ENCODE results near the gene LTK. TPM values are rescaled to one million over a fixed set of nuclear protein-coding genes. Genes with fewer than 3 reads are reported as not detected.
A peak's percentile ranks its signal among the peaks of the same experiment; 100 is the strongest.
"Not testable (repeated sequence)": the region's sequence is repeated elsewhere in the genome, so short reads cannot be mapped to it uniquely, and the experiment has no call there.

The LTK gene
- total RNA-seq, 2 experiments from 2014 or later: not detected

DNA sequence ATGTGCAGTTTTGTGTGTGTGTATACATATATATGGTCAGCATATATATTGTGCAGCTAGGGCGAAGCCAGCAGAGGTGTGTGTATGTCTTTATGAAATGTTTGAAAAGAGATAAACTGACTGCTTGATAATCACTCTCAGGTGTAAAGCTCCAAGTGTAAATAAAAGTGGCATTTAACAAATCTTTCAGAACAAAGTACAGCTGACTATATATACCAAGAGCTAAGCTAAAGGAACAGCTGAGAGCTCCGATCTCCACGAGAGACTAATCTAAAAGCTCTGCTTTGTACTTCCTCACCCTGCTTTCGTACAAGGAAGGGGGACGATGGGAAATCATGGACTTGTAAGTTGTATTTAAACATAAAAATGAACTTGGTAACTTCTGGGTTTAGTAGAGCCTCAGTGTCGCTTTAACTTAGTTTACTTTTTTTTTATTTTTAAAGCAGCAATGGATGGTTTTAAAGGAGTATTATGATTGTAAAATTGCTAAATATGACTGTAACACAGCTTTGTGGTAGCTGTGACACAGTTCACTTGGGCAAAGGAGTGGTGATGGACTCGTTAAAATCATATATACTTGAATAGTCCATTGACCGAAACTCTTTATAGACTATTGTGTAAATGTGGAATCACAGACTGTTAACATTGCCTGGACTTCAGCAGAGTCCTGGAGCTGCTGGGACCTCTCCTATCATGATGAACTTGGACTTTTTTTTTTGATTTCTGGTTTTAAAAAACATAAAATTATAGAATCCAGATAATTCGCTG is 31.3 kb downstream of the LTK start:
- CTCF ChIA-PET: interaction anchor here (1.3 to 2.8 kb wide), 3 partner anchors 11 to 24 kb away, joined by 4 to 9 read pairs (median 6); no protein-coding TSS in a partner anchor
- no peak for DNase-seq
- peaks cover 18% of the 10 kb centered on the region for H3K4me1 Mint-ChIP-seq (ENCODE audit: low read depth)
- H3K9me3 Mint-ChIP-seq: no peaks in the 10 kb centered on the region
- peaks cover 31% of the 10 kb centered on the region for H3K36me3 Mint-ChIP-seq (ENCODE audit: low read depth)
- no peak overlapping the region for H3K4me3 Mint-ChIP-seq
- no peak overlapping the region for H3K27ac Mint-ChIP-seq
- intact Hi-C loops (cut with micrococcal nuclease): loop anchor here (2.0 kb wide), 1 partner anchor 21 kb away; no protein-coding TSS in a partner anchor
- no peaks in the 10 kb centered on the region for H3K27me3 Mint-ChIP-seq (ENCODE audit: low read depth)

- H3K4me3 Mint-ChIP-seq: no peak overlapping the region
- DNase-seq: no peak
- H3K9me3 Mint-ChIP-seq: no peaks in the 10 kb centered on the region
- no peaks in the 10 kb centered on the region for H3K27me3 Mint-ChIP-seq (ENCODE audit: low read depth)
- intact Hi-C loops (cut with micrococcal nuclease): no loop called here
- peak overlapping the region; percentile 24 for H3K27ac Mint-ChIP-seq
- peaks cover 42% of the 10 kb centered on the region for H3K36me3 Mint-ChIP-seq (ENCODE audit: low read depth)
- CTCF ChIA-PET: interaction anchor here (1.4 to 2.8 kb wide), 2 partner anchors 13 to 15 kb away, joined by 6 to 9 read pairs; no protein-coding TSS in a partner anchor
- peaks cover 22% of the 10 kb centered on the region for H3K4me1 Mint-ChIP-seq (ENCODE audit: low read depth)
Measured at GRCh38 chr15:41480396-41481140, 33.1 kb downstream of the LTK start.

GRCh38 chr15:41476416-41477048 is 37.1 kb downstream of the LTK start:
- intact Hi-C loops (cut with micrococcal nuclease): no loop called here
- Mint-ChIP-seq H3K36me3 (ENCODE audit: low read depth) (peaks cover 48% of the 10 kb centered on the region), H3K4me3 (no peak overlapping the region), H3K27ac (no peak overlapping the region), H3K4me1 (ENCODE audit: low read depth) (peaks cover 8% of the 10 kb centered on the region), H3K27me3 (ENCODE audit: low read depth) (no peaks in the 10 kb centered on the region), H3K9me3 (no peaks in the 10 kb centered on the region)
- no peak for DNase-seq
- CTCF ChIA-PET: interaction anchor here (3.1 kb wide), 1 partner anchor 10 kb away, joined by 13 read pairs; no protein-coding TSS in a partner anchor

DNA sequence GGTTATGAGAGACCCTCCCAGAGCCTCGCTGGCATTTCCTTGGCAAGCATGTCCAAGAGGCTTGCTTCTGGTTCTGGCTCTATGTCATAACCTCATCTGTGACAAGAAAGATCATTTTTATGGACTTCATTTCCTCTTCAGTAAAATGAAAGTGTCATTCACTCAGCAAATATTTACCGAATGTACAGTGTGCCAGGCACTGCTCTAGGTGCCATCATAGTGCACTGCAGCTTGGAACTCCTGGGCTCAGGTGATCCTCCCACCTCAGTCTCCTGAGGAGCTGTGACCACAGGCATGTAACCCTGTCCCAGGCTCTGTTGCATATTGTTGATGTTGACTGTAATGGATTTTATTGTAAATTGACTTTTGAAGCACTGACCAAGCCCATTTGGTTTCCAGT is 38.7 kb downstream of the LTK start:
- Mint-ChIP-seq H3K27me3 (ENCODE audit: low read depth) (no peaks in the 10 kb centered on the region), H3K27ac (no peak overlapping the region), H3K4me3 (no peak overlapping the region), H3K4me1 (ENCODE audit: low read depth) (peaks cover 8% of the 10 kb centered on the region), H3K9me3 (no peaks in the 10 kb centered on the region), H3K36me3 (ENCODE audit: low read depth) (peaks cover 44% of the 10 kb centered on the region)
- CTCF ChIA-PET: interaction anchor here (0.6 to 3.1 kb wide), 4 partner anchors 9 to 336 kb away, joined by 3 to 13 read pairs (median 3); no protein-coding TSS in a partner anchor
- DNase-seq: no peak
- intact Hi-C loops (cut with micrococcal nuclease): no loop called here

GRCh38 chr15:41474436-41474835 is 39.2 kb downstream of the LTK start:
- H3K27ac Mint-ChIP-seq: no peak overlapping the region
- H3K36me3 Mint-ChIP-seq (ENCODE audit: low read depth): peaks cover 48% of the 10 kb centered on the region

GRCh38 chr15:41473418-41473817 is 40.2 kb downstream of the LTK start:
- H3K27ac Mint-ChIP-seq: no peak overlapping the region
- peaks cover 46% of the 10 kb centered on the region for H3K36me3 Mint-ChIP-seq (ENCODE audit: low read depth)
- DNase-seq: no peak
- H3K4me1 Mint-ChIP-seq (ENCODE audit: low read depth): peaks cover 8% of the 10 kb centered on the region
- intact Hi-C loops (cut with micrococcal nuclease): no loop called here
- H3K9me3 Mint-ChIP-seq: no peaks in the 10 kb centered on the region
- CTCF ChIA-PET: interaction anchor here (0.8 kb wide), 1 partner anchor 29 kb away, joined by 4 read pairs; no protein-coding TSS in a partner anchor
- no peaks in the 10 kb centered on the region for H3K27me3 Mint-ChIP-seq (ENCODE audit: low read depth)
- H3K4me3 Mint-ChIP-seq: no peak overlapping the region

More at GRCh38 chr15:41474436-41474835, 39.2 kb downstream of the LTK start:
- Mint-ChIP-seq H3K9me3 (no peaks in the 10 kb centered on the region), H3K27me3 (ENCODE audit: low read depth) (no peaks in the 10 kb centered on the region), H3K4me3 (no peak overlapping the region), H3K4me1 (ENCODE audit: low read depth) (peaks cover 8% of the 10 kb centered on the region)
- CTCF ChIA-PET: interaction anchor here (0.6 to 3.1 kb wide), 2 partner anchors 8 to 150 kb away, joined by 3 to 13 read pairs; no protein-coding TSS in a partner anchor
- intact Hi-C loops (cut with micrococcal nuclease): no loop called here
- no peak for DNase-seq

GRCh38 chr15:41469644-41470043 is 44.0 kb downstream of the LTK start:
- peaks cover 31% of the 10 kb centered on the region for H3K36me3 Mint-ChIP-seq (ENCODE audit: low read depth)
- DNase-seq; H3K4me1 Mint-ChIP-seq (ENCODE audit: low read depth); H3K27me3 Mint-ChIP-seq (ENCODE audit: low read depth); H3K9me3 Mint-ChIP-seq; H3K27ac Mint-ChIP-seq; H3K4me3 Mint-ChIP-seq: not testable (repeated sequence)
- CTCF ChIA-PET: interaction anchor here (0.9 to 1.2 kb wide), 2 partner anchors 19 to 37 kb away, joined by 3 to 4 read pairs; no protein-coding TSS in a partner anchor
- intact Hi-C loops (cut with micrococcal nuclease): loop anchor here (5.0 kb wide), 1 partner anchor 133 kb away; no protein-coding TSS in a partner anchor

DNA sequence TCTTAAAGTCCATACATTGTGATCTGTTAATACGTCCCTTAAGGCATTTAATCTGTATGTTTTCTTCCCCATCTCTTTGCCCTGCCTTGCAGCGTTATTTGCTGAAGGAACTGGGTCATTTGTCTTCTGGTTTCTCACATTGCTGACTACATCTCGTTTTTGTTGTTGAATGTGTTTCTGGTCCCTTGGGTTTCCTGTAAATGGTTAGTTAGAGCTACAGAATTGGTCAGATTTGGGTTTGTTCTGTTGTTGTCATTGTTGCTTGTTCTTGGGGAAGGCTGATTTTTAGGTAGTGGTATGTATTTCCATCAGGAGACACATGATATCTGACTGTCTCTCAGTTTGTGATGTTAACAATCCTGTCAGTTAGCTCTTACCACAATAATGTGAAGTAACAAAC is 46.9 kb downstream of the LTK start:
- H3K4me1 Mint-ChIP-seq (ENCODE audit: low read depth): no peaks in the 10 kb centered on the region
- H3K27ac Mint-ChIP-seq: no peak overlapping the region
- peaks cover 30% of the 10 kb centered on the region for H3K36me3 Mint-ChIP-seq (ENCODE audit: low read depth)
- H3K9me3 Mint-ChIP-seq: no peaks in the 10 kb centered on the region
- intact Hi-C loops (cut with micrococcal nuclease): loop anchor here (1.0 to 5.0 kb wide), 6 partner anchors 24 to 344 kb away; partner anchors contain the start of gene MGA
- DNase-seq: no peak
- H3K27me3 Mint-ChIP-seq (ENCODE audit: low read depth): no peaks in the 10 kb centered on the region
- H3K4me3 Mint-ChIP-seq: no peak overlapping the region
- CTCF ChIA-PET: interaction anchor here (0.6 to 2.6 kb wide), 25 partner anchors 9 to 681 kb away, joined by 3 to 34 read pairs (median 4); partner anchors contain the start of genes ITPKA and RPAP1

GRCh38 chr15:41465822-41466421 is 47.7 kb downstream of the LTK start:
- Mint-ChIP-seq H3K4me3 (no peak overlapping the region), H3K27me3 (ENCODE audit: low read depth) (no peaks in the 10 kb centered on the region), H3K27ac (no peak overlapping the region), H3K4me1 (ENCODE audit: low read depth) (no peaks in the 10 kb centered on the region), H3K36me3 (ENCODE audit: low read depth) (peaks cover 24% of the 10 kb centered on the region), H3K9me3 (no peaks in the 10 kb centered on the region)
- intact Hi-C loops (cut with micrococcal nuclease): loop anchor here (1.0 to 5.0 kb wide), 7 partner anchors 24 to 345 kb away; partner anchors contain the start of gene MGA
- DNase-seq: peak; percentile 57
- CTCF ChIA-PET: interaction anchor here (0.6 to 2.6 kb wide), 36 partner anchors 9 to 1433 kb away, joined by 3 to 34 read pairs (median 4); partner anchors contain the start of genes ITPKA and RPAP1

- Mint-ChIP-seq H3K4me1 (ENCODE audit: low read depth) (no peaks in the 10 kb centered on the region), H3K4me3 (no peak overlapping the region), H3K9me3 (no peaks in the 10 kb centered on the region), H3K27me3 (ENCODE audit: low read depth) (no peaks in the 10 kb centered on the region), H3K36me3 (ENCODE audit: low read depth) (peaks cover 20% of the 10 kb centered on the region), H3K27ac (no peak overlapping the region)
- no peak for DNase-seq
- intact Hi-C loops (cut with micrococcal nuclease): loop anchor here (1.0 to 5.0 kb wide), 2 partner anchors 93 to 137 kb away; no protein-coding TSS in a partner anchor
- CTCF ChIA-PET: interaction anchor here (0.6 to 2.6 kb wide), 24 partner anchors 10 to 366 kb away, joined by 3 to 34 read pairs (median 4); partner anchors contain the start of genes ITPKA and RPAP1
Measured at GRCh38 chr15:41464889-41465580, 48.6 kb downstream of the LTK start.

Measured in activated naive CD4-positive, alpha-beta T cell treated with anti-CD3 and anti-CD28 coated beads for 36 hours (primary cell).